Measurements from ENCODE around the gene BSG. TPM values are rescaled to one million over a fixed set of nuclear protein-coding genes. Genes with fewer than 3 reads are reported as not detected.

BSG gene
- total and polyA plus RNA-seq, 7 experiments from 2014 or later = 109 to 349 (median 159) TPM

DNA sequence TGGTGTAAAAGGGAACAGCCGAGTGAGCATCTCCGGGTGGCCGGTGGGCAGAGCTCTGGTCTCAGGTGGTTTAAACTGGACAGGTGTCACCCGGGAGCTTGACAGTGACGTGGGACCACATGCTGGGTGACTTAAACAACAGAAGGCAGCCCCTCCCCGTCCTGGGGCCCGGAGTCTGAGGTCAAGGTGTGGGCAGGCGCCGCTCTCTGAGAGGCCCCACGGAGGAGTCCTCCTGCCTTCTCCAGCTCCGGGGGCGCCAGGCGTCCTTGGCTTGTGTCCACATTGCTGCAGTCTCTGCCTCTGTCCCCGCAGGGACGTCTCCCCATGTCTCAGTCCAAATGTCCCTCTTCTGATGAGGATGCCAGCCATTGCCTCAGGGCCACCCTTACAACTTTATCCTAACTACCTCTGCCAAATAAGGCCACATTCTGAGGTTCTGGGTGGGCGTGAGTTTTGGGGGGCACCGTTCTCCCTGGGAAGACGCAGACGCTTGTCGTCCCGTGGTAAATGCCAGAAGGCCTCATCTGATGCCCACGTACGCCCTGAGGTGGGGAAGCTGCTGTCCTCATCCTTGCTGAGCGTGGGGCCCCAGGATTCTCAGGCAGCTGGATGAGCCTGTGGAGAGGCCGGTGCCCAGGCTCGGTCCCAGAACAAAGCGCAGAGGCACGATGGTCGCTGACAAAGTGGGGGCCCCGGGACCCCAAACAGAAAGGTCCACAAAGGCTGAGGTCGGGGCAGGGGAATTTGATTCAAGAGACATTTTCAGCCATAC is 15.6 kb upstream of the BSG start:
- Mint-ChIP-seq H3K27ac (no peak overlapping the region), H3K4me1 (peaks cover 0 to 4% (median 0%) of the 10 kb centered on the region in 7 donors), H3K27me3 (no peaks in the 10 kb centered on the region), H3K4me3 (no peak overlapping the region), H3K36me3 (no peaks in the 10 kb centered on the region), H3K9me3 (no peaks in the 10 kb centered on the region)
- no peak for DNase-seq
- H3K36me3 ChIP-seq (ENCODE audit: control insufficient read depth in 2 of 3, insufficient read depth in 3 of 3, low read length in 3 of 3) = no peaks in the 10 kb centered on the region
- H3K9me3 ChIP-seq (ENCODE audit: control insufficient read depth in 2 of 3, low read length in 3 of 3) = no peaks in the 10 kb centered on the region
- H3K27ac ChIP-seq (ENCODE audit: low read depth, low read length) = no peak overlapping the region
- no peaks in the 10 kb centered on the region for H3K27me3 ChIP-seq (ENCODE audit: control insufficient read depth in 2 of 2, insufficient read depth in 2 of 2, low read length in 2 of 2)
- CTCF ChIA-PET = no interaction called here
- H3K4me1 ChIP-seq (ENCODE audit: control insufficient read depth in 2 of 2, insufficient read depth in 2 of 2, low read length in 2 of 2) = no peaks in the 10 kb centered on the region
- no peak for ATAC-seq
- intact Hi-C loops (cut with micrococcal nuclease) = no loop called here
- POLR2A ChIA-PET = no interaction called here
- no peak overlapping the region for H3K4me3 ChIP-seq (ENCODE audit: low read length)

DNA sequence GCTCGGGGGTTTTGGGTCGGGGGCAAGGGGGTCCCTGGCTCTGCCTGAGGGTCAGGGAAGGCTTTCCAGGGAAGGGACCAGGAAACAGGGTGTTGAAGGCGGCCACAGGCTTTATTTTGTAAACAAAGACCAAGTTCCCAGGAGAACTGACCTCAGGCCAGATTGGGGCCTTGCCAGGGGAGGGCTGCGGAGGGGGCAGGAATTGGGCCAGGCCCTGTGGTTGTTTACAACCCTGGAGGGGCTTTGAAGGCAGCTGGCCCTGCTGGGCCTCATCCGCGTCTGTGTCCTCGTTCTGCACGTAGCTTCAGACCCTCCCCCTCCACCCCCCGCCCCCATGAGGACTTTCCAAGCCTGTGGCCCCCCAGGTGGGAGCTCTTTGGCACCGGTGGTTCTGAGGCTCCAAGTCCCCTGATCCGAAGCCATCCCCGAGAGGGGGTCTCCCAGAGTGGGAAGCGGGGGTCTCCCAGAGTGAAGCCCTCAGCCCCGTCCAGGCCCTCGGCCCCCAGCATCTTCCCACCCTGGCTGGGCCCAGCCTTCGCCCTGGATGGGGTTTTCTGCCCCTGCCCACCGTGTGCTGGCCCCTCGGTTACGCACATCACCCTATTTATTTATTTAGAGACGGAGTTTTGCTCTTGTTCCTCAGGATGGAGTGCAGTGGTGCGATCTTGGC is 13.5 kb upstream of the BSG start:
- no peak for ATAC-seq
- Histone ChIP-seq H3K4me3 (ENCODE audit: low read length) (no peak overlapping the region), H3K27me3 (ENCODE audit: control insufficient read depth in 2 of 2, insufficient read depth in 2 of 2, low read length in 2 of 2) (no peaks in the 10 kb centered on the region), H3K9me3 (ENCODE audit: control insufficient read depth in 2 of 3, low read length in 3 of 3) (no peaks in the 10 kb centered on the region), H3K4me1 (ENCODE audit: control insufficient read depth in 2 of 2, insufficient read depth in 2 of 2, low read length in 2 of 2) (no peaks in the 10 kb centered on the region), H3K36me3 (ENCODE audit: control insufficient read depth in 2 of 3, insufficient read depth in 3 of 3, low read length in 3 of 3) (no peaks in the 10 kb centered on the region), H3K27ac (ENCODE audit: low read depth, low read length) (no peak overlapping the region)
- CTCF ChIA-PET = no interaction called here
- no peaks in the 10 kb centered on the region for H3K27me3 Mint-ChIP-seq
- intact Hi-C loops (cut with micrococcal nuclease) = no loop called here
- POLR2A ChIA-PET = no interaction called here
- no peak for DNase-seq
- peaks cover 0 to 7% (median 0%) of the 10 kb centered on the region in 5 donors for H3K36me3 Mint-ChIP-seq
- no peak overlapping the region for H3K4me3 Mint-ChIP-seq
- H3K9me3 Mint-ChIP-seq = no peaks in the 10 kb centered on the region
- peaks cover 0 to 4% (median 0%) of the 10 kb centered on the region in 7 donors for H3K4me1 Mint-ChIP-seq
- H3K27ac Mint-ChIP-seq = no peak overlapping the region

DNA sequence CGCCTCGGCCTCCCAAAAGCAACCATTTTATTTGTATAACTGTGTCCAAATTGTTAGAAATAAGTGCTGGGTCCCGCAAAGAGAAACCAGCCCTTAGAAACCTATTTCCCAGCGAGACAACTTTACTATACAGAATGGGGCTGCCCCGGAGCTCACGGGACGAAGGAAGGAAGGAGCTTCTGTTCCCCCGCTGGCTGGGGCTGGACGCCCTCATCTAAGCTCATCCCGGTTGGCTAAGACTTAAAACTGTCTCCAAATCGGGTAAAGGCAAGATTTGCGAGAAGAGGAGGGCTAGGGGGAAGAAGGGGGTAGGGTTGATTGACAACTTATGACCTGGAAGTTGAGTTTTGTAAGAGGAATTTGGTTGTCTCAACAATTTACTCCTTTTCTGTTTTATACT is 12.3 kb upstream of the BSG start:
- intact Hi-C loops (cut with micrococcal nuclease) = no loop called here
- no peaks in the 10 kb centered on the region for H3K9me3 ChIP-seq (ENCODE audit: control insufficient read depth in 2 of 3, low read length in 3 of 3)
- ATAC-seq (no peak), DNase-seq (no peak)
- POLR2A ChIA-PET = interaction anchor here (1.2 kb wide), 1 partner anchor 12 kb away, joined by 4 read pairs; the partner anchor contains the start of gene BSG
- H3K27ac ChIP-seq (ENCODE audit: low read depth, low read length) = no peak overlapping the region
- no peaks in the 10 kb centered on the region for H3K27me3 Mint-ChIP-seq
- H3K27ac Mint-ChIP-seq = no peak overlapping the region
- H3K4me3 Mint-ChIP-seq = no peak overlapping the region
- H3K4me1 ChIP-seq (ENCODE audit: control insufficient read depth in 2 of 2, insufficient read depth in 2 of 2, low read length in 2 of 2) = no peaks in the 10 kb centered on the region
- H3K4me1 Mint-ChIP-seq = peaks cover 0 to 4% (median 0%) of the 10 kb centered on the region in 7 donors
- CTCF ChIA-PET = no interaction called here
- no peaks in the 10 kb centered on the region for H3K36me3 ChIP-seq (ENCODE audit: control insufficient read depth in 2 of 3, insufficient read depth in 3 of 3, low read length in 3 of 3)
- no peak overlapping the region for H3K4me3 ChIP-seq (ENCODE audit: low read length)
- H3K9me3 Mint-ChIP-seq = no peaks in the 10 kb centered on the region
- peaks cover 0 to 7% (median 0%) of the 10 kb centered on the region in 5 donors for H3K36me3 Mint-ChIP-seq
- no peaks in the 10 kb centered on the region for H3K27me3 ChIP-seq (ENCODE audit: control insufficient read depth in 2 of 2, insufficient read depth in 2 of 2, low read length in 2 of 2)

DNA sequence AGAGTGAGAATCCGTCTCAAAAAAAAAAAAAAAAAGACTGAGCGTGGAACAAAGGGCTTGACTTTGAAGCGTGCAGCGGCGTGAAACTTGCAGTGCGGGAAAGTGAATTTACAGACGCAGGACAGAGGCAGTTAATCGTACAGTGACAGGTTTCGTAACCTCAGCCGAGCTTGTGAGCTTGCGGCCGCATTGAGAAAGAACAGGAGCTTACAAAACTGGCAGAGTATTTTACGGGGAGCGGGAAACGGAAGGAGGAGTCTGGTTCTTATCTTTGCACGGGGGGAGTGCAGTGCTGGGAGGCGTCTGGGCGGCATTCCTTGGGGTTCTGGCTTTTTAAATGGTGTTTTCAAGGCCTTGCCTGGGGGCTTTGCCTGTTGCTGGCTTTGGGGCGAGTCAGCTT is 6.0 kb upstream of the BSG start:
- Histone ChIP-seq H3K4me1 (ENCODE audit: control insufficient read depth in 2 of 2, insufficient read depth in 2 of 2, low read length in 2 of 2) (peaks cover 0 to under 1% of the 10 kb centered on the region in 2 donors), H3K27ac (ENCODE audit: low read depth, low read length) (no peak overlapping the region), H3K4me3 (ENCODE audit: low read length) (no peak overlapping the region), H3K36me3 (ENCODE audit: control insufficient read depth in 2 of 3, insufficient read depth in 3 of 3, low read length in 3 of 3) (no peaks in the 10 kb centered on the region), H3K9me3 (ENCODE audit: control insufficient read depth in 2 of 3, low read length in 3 of 3) (no peaks in the 10 kb centered on the region), H3K27me3 (ENCODE audit: control insufficient read depth in 2 of 2, insufficient read depth in 2 of 2, low read length in 2 of 2) (no peaks in the 10 kb centered on the region)
- Mint-ChIP-seq H3K27ac (peak overlapping the region in 2 of 9 donors; percentile 33 to 86), H3K4me1 (peaks cover 6 to 17% (median 13%) of the 10 kb centered on the region in 7 donors), H3K9me3 (peaks cover 0 to 13% (median 0%) of the 10 kb centered on the region in 11 donors), H3K27me3 (peaks cover 0 to 4% (median 0%) of the 10 kb centered on the region in 5 donors), H3K36me3 (peaks cover 0 to 7% (median 2%) of the 10 kb centered on the region in 5 donors), H3K4me3 (peak overlapping the region in 2 of 10 donors; percentile 44 to 60)
- intact Hi-C loops (cut with micrococcal nuclease) = no loop called here
- ATAC-seq (no peak), DNase-seq (no peak)
- CTCF ChIA-PET = interaction anchor here (0.6 kb wide), 1 partner anchor 11 kb away, joined by 4 read pairs; no protein-coding TSS in a partner anchor
- POLR2A ChIA-PET = interaction anchor here (0.6 kb wide), 1 partner anchor 15 kb away, joined by 3 read pairs; no protein-coding TSS in a partner anchor

DNA sequence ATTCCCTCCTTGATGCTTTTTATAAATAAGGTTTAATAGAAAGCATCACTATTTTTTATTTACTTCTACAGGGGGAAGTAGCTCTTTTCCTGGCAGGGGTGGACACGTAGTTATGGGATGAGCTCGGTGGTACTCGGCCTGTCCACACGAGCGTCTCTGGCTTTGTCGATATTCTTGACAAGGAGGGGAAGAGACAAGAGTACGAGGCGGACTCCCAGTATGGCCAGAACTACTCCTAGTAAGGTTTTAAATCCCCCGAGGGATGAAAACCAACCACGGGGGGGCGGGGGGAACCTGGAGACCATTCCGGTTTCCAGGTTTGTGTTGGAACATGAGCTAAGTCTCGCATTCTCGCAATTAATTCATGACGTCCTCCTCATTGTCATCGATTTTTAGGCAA is 5.6 kb upstream of the BSG start:
- H3K27ac Mint-ChIP-seq = no peak overlapping the region
- no peaks in the 10 kb centered on the region for H3K36me3 ChIP-seq (ENCODE audit: control insufficient read depth in 2 of 3, insufficient read depth in 3 of 3, low read length in 3 of 3)
- H3K4me3 ChIP-seq (ENCODE audit: low read length) = no peak overlapping the region
- intact Hi-C loops (cut with micrococcal nuclease) = no loop called here
- peaks cover 0 to 3% of the 10 kb centered on the region in 2 donors for H3K4me1 ChIP-seq (ENCODE audit: control insufficient read depth in 2 of 2, insufficient read depth in 2 of 2, low read length in 2 of 2)
- peaks cover 7 to 21% (median 13%) of the 10 kb centered on the region in 7 donors for H3K4me1 Mint-ChIP-seq
- no peak overlapping the region for H3K27ac ChIP-seq (ENCODE audit: low read depth, low read length)
- no peaks in the 10 kb centered on the region for H3K9me3 ChIP-seq (ENCODE audit: control insufficient read depth in 2 of 3, low read length in 3 of 3)
- POLR2A ChIA-PET = no interaction called here
- ATAC-seq (no peak), DNase-seq (no peak)
- H3K9me3 Mint-ChIP-seq = peaks cover 0 to 13% (median 0%) of the 10 kb centered on the region in 11 donors
- no peak overlapping the region for H3K4me3 Mint-ChIP-seq
- H3K27me3 Mint-ChIP-seq = peaks cover 0 to 4% (median 0%) of the 10 kb centered on the region in 5 donors
- CTCF ChIA-PET = no interaction called here
- H3K27me3 ChIP-seq (ENCODE audit: control insufficient read depth in 2 of 2, insufficient read depth in 2 of 2, low read length in 2 of 2) = no peaks in the 10 kb centered on the region
- peaks cover 0 to 7% (median 2%) of the 10 kb centered on the region in 5 donors for H3K36me3 Mint-ChIP-seq

DNA sequence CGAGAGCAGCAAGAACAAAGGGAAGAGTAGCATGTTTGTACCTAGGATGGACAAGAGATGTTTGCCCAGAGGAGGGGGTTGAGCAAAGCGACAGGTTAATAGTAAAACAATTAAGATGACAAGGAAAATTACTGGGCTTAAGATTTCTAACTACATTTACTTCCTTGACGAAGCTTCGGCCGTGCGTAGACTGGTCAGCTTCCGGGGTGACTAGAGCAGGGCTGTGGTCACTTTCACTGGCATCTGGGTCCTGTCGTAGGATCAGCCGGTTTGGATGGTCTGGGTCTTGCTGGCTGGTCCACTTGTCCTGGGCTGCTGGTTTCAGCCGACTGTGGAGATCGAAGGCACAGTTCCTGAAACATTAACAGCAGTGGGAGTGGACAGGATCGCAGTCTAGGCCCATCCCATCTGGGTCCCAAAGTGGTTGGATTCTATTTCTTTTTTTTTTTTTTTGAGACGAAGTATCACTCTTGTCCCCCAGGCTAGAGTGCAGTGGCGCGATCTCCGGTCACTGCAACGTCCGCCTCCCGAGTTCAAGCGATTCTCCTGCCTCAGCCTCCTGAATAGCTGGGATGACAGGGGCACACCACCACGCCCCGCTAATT is 5.0 kb upstream of the BSG start:
- H3K4me1 ChIP-seq (ENCODE audit: control insufficient read depth in 2 of 2, insufficient read depth in 2 of 2, low read length in 2 of 2) = peaks cover 0 to 3% of the 10 kb centered on the region in 2 donors
- Mint-ChIP-seq H3K4me1 (peaks cover 7 to 25% (median 17%) of the 10 kb centered on the region in 7 donors), H3K9me3 (peaks cover 0 to 13% (median 0%) of the 10 kb centered on the region in 11 donors), H3K27me3 (peaks cover 0 to 4% (median 0%) of the 10 kb centered on the region in 5 donors), H3K4me3 (no peak overlapping the region), H3K27ac (no peak overlapping the region), H3K36me3 (peaks cover 0 to 3% (median 2%) of the 10 kb centered on the region in 5 donors)
- no peak overlapping the region for H3K27ac ChIP-seq (ENCODE audit: low read depth, low read length)
- no peaks in the 10 kb centered on the region for H3K36me3 ChIP-seq (ENCODE audit: control insufficient read depth in 2 of 3, insufficient read depth in 3 of 3, low read length in 3 of 3)
- intact Hi-C loops (cut with micrococcal nuclease) = no loop called here
- ATAC-seq (no peak), DNase-seq (no peak)
- CTCF ChIA-PET = no interaction called here
- no peaks in the 10 kb centered on the region for H3K9me3 ChIP-seq (ENCODE audit: control insufficient read depth in 2 of 3, low read length in 3 of 3)
- no peak overlapping the region for H3K4me3 ChIP-seq (ENCODE audit: low read length)
- POLR2A ChIA-PET = no interaction called here
- H3K27me3 ChIP-seq (ENCODE audit: control insufficient read depth in 2 of 2, insufficient read depth in 2 of 2, low read length in 2 of 2) = no peaks in the 10 kb centered on the region
